HG02610 (cell line): ENCODE measurements around the gene H2BK1.

Source experiments
- ATAC-seq: cut with Tn5 transposase; IDR thresholded peaks from one replicate; pipeline ENCODE4 v1.9.1; 2021; ENCODE audit warnings: mild to moderate bottlenecking, moderate library complexity; ENCODE audit not compliant: unreplicated experiment

The H2BK1 gene

DNA sequence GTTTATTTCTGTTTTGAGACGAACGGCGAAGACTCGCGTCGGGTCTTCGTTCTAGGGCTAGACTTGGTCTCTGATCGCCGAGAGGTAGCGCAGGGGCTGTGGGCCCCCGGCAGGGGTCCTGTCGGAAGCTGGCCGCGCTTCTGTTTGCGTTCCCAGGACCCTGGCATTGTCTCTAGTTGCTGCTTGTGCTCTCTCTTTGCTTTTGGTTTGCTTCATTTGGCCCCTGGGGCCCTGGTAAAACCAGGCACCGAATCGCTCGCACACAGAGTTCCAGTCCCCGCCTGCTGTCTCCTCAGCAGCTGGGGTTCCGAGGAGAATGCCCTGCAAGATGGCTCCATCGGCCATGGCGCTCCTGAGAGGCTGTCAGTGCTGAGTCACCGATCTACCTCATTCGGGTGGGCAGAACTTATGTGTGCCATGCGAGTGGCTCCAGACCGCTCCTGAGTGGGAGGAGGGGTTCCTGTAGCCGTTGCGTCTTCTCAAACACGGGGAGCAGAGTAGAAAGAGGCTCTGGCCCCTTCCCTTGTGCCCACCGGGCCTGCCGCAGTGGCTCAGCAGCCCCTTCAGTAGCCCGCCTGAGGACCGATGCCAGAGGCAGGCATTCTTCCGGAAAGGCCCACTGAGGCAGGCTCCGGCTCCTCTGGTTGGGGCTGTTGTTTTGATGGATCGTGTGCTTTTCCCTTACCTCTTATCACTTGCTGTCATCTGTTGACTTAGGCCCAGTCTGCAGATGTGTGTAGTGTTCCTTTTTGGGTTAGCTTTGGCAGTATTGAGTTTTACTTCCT lies 22.8 kb upstream of the H2BK1 start:
- no peak for ATAC-seq

- ATAC-seq: peak; percentile 98
Measured at GRCh38 chr7:151232091-151232916, 22.0 kb upstream of the H2BK1 start, which contains the start of gene CHPF2. TSS of gene CHPF2 (plus strand) at chr7:151232483. CDS start at chr7:151234012, 1,529 bp downstream.

DNA sequence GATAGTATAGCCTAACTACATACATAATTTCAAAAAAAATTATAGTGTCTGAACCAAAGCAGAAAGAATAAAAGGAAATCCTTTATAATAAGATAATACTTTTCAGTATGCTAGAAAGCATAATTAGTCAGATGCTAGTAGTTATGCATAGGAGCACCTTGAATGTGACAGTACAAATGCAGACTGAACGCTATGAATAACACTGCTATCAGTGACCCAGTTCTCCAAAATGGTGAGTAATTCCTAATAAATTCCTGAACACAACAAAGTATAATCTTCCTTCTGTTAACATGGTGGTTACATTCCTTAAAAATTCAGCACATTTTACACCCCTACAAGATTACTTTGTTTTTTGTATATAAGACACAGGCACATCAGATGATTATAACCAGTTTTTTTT lies 20.8 kb upstream of the H2BK1 start:
- no peak for ATAC-seq

- ATAC-seq: no peak
Measured at GRCh38 chr7:151229249-151229648, 19.0 kb upstream of the H2BK1 start.

DNA sequence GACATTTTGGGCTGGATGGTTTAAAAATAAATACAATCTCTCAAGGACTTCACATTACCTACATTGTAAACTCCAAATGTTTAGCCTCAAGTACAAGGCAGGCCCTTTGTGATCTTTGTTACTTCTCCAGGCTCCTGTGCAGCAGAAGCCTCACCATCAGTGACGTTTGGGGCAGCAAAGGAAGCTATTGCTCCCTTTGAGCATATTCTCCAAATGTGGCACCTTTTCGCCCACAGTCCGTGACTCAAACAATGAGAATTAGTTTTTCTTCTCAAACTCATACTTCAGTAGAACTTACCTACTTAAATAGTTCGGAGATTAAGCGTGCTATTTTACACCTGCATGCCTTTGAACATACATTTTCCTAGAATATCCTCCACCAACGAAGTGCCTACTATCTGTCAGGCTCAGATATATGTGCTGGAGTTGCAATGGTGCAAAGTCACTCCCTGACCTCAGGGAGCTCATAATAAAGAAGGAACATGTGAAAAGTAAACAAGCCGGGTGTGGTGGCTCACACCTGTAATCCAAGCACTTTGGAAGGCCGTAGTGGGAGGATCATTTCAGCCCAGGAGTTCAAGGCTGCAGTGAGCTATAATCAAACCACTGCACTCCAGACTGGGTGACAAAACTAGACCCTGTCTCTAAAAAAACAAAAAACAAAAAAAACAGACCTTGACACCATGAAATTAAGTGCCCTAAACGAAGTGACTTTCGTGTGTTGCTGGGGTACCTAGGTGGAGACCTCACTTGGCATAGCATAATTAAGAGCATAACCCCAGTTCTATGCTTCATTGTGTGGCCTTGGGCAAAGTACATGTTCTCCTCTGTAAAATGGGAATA lies 18.0 kb upstream of the H2BK1 start:
- ATAC-seq: no peak

DNA sequence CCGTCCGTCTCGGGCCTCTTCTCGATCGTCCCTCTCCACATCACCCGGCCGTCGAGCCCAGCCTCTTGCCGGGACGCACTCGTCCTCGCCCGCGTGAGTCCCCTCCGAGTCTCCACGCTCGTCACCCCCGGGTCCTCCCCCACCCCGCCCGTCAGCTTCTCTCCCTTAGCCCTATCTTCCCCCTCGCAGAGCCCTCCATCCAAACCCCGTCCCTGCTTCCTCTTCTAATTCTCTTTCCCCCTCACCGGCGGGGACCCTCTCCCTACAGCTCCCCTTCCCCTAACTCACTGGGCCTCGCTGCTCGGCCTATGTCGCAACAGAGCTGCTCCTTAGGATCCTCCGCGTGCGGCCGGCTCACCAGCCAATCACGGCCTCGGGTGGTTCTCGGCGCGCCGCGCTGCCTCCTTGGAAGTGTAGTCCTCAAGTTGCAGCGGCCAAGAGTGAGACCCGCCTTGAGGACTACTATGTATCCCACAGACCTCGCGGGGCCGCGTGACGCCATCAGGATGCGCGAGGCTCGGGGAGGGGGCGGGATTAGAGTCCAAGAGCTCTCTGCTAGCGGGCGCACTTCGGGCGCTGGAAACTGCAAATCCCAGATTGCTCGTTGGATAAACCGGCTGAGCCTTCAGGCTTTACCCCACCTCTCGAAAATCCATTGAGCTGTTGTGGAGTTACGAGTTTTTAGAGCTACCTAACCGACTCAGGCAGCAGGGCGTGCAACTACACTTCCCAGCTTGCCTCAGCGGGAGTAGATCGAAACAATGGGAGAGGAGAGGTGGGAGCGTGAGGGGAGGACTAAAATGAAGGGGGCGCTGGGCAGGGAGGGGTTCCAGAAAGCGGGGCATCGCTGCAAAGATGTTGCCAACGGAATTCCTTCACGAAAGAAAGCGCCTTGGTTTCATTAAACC lies 16.8 kb upstream of the H2BK1 start, which contains the start of gene ABCF2:
TSS of gene ABCF2 (minus strand) at position 331 of the 908 bp plus-strand sequence. CDS start 747 bp downstream, outside the sequence.
- peak; percentile 100 for ATAC-seq

- peak; percentile 2 for ATAC-seq
Measured at GRCh38 chr7:151226560-151226874, 16.2 kb upstream of the H2BK1 start.

DNA sequence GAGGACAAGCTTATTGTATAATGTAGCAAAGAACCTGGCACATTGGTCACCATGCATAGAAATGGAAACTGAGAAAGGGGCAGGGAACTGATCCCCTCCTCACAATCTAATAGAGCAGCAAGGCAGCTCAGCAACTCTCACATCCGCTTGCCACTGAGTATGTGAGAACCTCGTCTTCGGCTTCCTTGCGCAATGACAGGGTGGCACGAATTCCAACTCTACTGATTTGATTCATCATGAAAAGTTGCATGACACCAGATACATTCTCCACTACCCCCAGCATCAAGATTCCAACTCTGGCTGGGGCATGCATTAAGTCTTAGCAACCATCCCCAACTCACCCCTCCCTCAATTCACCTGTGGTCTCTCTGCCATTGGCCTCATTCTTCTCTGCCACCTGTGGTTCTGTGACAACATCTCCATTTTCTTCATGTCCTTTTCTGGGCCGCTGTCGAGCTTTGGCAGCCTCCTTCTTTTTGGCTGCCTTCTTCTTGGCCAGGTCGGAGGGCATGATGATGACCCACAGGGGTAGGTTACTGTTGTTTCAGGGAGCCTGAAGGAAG lies 15.7 kb upstream of the H2BK1 start:
- ATAC-seq: no peak

DNA sequence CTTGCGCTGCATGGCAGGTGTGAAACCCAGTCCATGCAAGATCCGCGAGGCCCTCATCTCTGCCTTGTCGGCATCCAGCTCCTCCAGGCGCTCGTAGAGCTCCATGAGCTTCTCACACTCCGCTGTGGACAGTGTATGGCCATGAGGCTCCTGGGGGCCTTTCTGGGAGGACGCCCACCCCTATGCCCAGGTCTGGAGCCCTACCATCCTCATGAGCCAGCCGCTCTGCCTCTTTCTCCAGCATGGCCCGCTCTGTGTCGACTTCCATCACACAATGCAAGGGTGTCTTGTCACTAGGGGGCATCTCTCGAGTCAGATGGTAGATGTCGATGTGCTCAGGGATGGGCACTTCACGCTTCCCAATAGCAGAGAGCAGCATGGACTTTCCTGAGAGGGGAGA lies 13.4 kb upstream of the H2BK1 start:
- ATAC-seq: no peak

- ATAC-seq: no peak
Measured at GRCh38 chr7:151218170-151218569, 7.9 kb upstream of the H2BK1 start.

DNA sequence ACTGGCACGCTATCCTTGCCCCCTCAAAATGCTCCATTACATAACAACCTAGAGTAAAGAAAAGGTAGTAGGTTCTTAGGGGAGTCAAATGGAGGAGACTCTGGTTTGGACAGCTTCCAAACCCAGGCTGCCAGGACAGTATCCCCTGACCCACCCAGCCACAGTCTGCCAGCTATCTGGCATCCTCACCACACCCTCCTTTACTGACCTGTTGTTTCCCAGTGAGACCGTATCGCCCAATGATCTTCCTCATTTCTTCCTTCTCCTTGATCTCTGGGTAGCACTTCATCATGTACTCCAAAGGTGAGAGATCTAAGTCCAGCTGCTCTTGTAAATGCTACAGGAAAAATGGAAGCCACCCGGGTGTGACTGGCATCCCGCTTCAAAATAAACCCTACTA lies 5.1 kb upstream of the H2BK1 start:
- ATAC-seq: no peak

DNA sequence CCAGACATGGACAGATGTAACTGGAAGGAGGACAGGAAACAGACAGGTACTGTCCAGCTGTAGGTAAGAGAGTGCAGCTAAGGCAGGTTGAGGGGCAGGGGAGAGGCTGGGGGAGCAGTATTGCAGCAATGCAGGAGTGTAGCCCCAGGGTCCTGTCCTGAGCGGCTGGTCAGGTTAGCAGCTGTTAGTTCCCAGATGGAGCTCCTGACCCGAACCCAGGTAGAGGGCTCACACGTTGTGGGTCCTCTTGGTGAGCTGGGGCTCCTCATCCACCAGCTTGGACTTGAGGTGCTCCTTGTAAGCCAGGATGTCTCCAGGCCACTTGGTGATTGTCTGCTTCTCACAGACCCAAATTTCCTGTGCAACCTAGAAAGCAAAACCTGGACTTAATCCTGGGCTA lies 3.5 kb upstream of the H2BK1 start:
- ATAC-seq: no peak

DNA sequence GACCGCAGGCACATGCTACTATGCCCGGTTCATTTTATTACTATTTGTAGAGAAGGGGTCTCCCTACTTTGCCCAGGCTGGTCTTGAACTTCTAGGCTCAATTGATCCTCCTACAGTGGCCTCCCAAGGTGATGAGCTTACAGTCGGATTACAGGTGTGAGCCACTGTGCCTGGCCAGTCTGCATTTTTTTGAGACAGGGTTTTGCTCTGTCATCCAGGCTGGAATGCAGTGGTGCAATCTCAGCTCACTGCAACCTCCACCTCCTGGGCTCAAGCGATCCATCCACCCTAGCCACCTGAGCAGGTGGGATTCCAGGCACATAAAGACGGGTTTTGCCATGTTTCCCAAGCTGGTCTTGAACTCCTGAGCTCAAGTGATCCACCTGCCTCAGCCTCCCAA lies 2.3 kb upstream of the H2BK1 start:
- no peak for ATAC-seq

- ATAC-seq: no peak
Measured at GRCh38 chr7:151211155-151211772, 976 bp upstream of the H2BK1 start.

GRCh38 chr7:151209588-151209987 lies 700 bp downstream of the H2BK1 start:
- no peak for ATAC-seq

DNA sequence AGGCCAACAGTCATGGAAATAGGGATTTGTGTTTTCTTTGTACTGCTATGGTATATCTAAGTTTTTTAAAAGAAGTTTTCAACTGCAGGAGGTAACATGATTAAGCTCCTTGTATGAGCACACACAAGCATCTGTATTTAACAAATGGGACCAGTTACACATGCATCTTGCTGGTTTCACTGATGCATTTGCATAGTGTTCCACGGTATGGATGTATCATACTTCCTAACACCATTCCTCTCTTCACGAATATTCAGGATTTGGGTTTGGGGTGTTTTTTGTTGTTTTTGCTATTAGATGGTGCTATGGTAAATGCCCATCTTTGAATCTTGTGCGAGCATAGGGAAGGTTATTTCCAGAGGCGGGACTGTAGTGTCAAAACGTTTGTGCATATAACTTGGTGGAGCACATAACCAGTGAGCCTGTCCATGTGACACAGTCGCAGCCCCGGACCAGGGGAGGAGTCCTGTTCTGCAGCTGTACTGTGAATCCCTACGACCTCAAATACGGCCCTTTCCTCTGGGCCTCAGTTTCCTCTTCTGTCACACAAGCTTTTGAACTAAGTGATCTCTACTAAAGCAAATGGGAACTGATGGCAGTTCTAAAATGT lies 1.9 kb downstream of the H2BK1 start:
- ATAC-seq: no peak

- no peak for ATAC-seq
Measured at GRCh38 chr7:151207804-151208203, 2.5 kb downstream of the H2BK1 start.

DNA sequence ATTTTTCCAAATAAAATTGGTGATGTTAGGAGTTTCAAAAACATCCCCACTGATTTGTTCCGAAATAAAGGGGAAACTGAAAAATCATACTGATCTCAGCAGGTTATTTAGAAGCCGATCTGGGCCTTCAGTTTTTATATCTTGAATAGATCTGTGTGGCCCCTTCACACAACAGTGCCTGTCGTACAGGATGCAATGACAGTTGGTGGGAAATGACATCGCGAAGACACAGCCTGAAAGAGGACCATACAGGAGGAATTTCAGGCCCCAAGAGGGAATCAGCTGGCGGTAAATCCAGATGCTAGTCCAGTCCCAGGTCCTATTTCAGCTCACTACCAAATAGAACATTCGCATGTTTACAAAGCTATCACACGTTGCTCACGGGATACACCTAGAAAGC lies 3.0 kb downstream of the H2BK1 start:
- no peak for ATAC-seq

DNA sequence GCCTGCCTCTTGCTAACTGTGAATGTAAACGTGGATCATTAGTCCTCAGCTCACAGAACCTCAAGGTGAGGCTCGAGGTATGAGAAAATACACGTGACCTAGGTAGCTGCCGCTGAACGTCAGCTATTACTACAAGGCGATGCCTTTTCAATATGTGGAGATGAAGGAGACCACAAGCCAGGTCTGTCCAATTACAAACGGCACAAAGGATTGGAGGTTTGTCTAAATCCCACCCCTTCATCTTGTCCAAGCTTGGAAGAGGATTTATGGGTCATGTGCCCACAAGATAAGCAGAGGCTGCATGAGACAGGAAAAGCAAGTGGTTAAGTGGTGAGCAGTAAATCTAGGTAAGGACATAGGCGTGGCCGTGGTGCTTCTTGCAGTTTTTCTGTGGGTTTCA lies 3.4 kb downstream of the H2BK1 start:
- no peak for ATAC-seq
